HCT116 (cell line): ENCODE measurements around the gene CCNK.

Experiments used
- CTCF ChIP-seq, 3 experiments: fragments of 200-600 bp in 1 of 3; sonication (generic) in 1 of 3; IDR thresholded peaks in 2 of 3; conservative IDR thresholded peaks in 1 of 3; 2 replicates each; pipeline ENCODE4 v1.5.1; 2012 to 2017; ENCODE audit warnings: low read depth in 2 of 3, low read length in 2 of 3, antibody characterized with exemption in 1 of 3, borderline replicate concordance in 1 of 3, control low read depth in 1 of 3, mild to moderate bottlenecking in 1 of 3, mixed read lengths in 1 of 3, mixed run types in 1 of 3, moderate library complexity in 1 of 3; ENCODE audit not compliant: insufficient read depth in 1 of 3
- EZH2 ChIP-seq: fragments of 200-600 bp; sonication (generic); IDR thresholded peaks from 2 replicates; pipeline ENCODE4 v1.6.1; 2017; ENCODE audit warnings: antibody characterized with exemption, mixed run types
- EZH2phosphoT487 ChIP-seq: fragments of 200-600 bp; IDR thresholded peaks from 2 replicates; pipeline ENCODE4 v1.6.1; 2018; ENCODE audit warnings: antibody characterized with exemption, borderline replicate concordance
- MAX ChIP-seq: IDR thresholded peaks from 2 replicates; pipeline ENCODE4 v1.6.1; 2012
- POLR2A ChIP-seq: IDR thresholded peaks from 2 replicates; pipeline ENCODE4 v1.7.0; 2011; ENCODE audit warnings: borderline replicate concordance; ENCODE audit not compliant: insufficient read depth, insufficient read length; ENCODE audit errors: extremely low read depth
- POLR2AphosphoS5 ChIP-seq: IDR thresholded peaks from 2 replicates; pipeline ENCODE4 v1.6.1; 2011; ENCODE audit warnings: mild to moderate bottlenecking, low read depth, low read length, moderate library complexity
- REST ChIP-seq: IDR thresholded peaks from 2 replicates; pipeline ENCODE4 v1.6.1; 2012; ENCODE audit warnings: low read depth
- SIN3A ChIP-seq: IDR thresholded peaks from 2 replicates; pipeline ENCODE4 v1.6.1; 2012; ENCODE audit warnings: low read depth
- SP1 ChIP-seq: IDR thresholded peaks from 2 replicates; pipeline ENCODE4 v1.6.1; 2012; ENCODE audit warnings: low read depth
- SRF ChIP-seq: IDR thresholded peaks from 2 replicates; pipeline ENCODE4 v1.6.1; 2012; ENCODE audit warnings: low read depth
- TCF7L2 ChIP-seq: IDR thresholded peaks from 2 replicates; pipeline ENCODE4 v1.7.0; 2011; ENCODE audit warnings: borderline replicate concordance, inconsistent platforms; ENCODE audit not compliant: insufficient read depth, insufficient read length; ENCODE audit errors: extremely low read depth
- YY1 ChIP-seq: IDR thresholded peaks from 2 replicates; pipeline ENCODE4 v1.6.1; 2011; ENCODE audit warnings: low read length, low read depth, moderate library complexity, mild to moderate bottlenecking; ENCODE audit not compliant: insufficient replicate concordance; ENCODE audit errors: extremely low read depth

- TF ChIP-seq YY1 (no peak), EZH2phosphoT487 (no peak), CTCF (IDR thresholded peaks at IDR 0.05 in 2 of 3, conservative IDR thresholded peaks at IDR 0.05 in 1 of 3; ENCODE audit: borderline replicate concordance in 1 of 3, insufficient read depth in 1 of 3, low read depth in 2 of 3, low read length in 2 of 3) (no peak), MAX (no peak), SP1 (no peak), TCF7L2 (no peak), POLR2AphosphoS5 (no peak), SIN3A (no peak), EZH2 (no peak), REST (no peak), SRF (no peak), POLR2A (no peak)
Measured at GRCh38 chr14:99473458-99473857, 7.8 kb upstream of the CCNK start.
